Mucosa of descending colon (tissue), 3 donors: ENCODE results near the gene NUDT22. TPM values are rescaled to one million over a fixed set of nuclear protein-coding genes. Genes with fewer than 3 reads are reported as not detected.

Experiments used
- ATAC-seq: fragments of 200-7000 bp; cut with Tn5 transposase; one replicate; pipeline ENCODE4 v1.9.1; 2020; ENCODE audit warnings: mild to moderate bottlenecking, moderate library complexity
- DNase-seq, 3 donors: peaks; one replicate each; pipeline ENCODE4 v3.0.0-alpha.2; 2020
- H3K36me3 ChIP-seq: fragments of 200-600 bp; one replicate; pipeline ENCODE4 v1.8.0; 2021; ENCODE audit warnings: low read depth, mild to moderate bottlenecking
- H3K4me1 ChIP-seq: fragments of 200-600 bp; one replicate; pipeline ENCODE4 v1.8.0; 2021; ENCODE audit warnings: low read depth, mild to moderate bottlenecking
- H3K4me3 ChIP-seq: fragments of 200-600 bp; one replicate; pipeline ENCODE4 v1.8.0; 2021; ENCODE audit warnings: mild to moderate bottlenecking
- H3K9me3 ChIP-seq: fragments of 200-600 bp; one replicate; pipeline ENCODE4 v1.8.0; 2021; ENCODE audit warnings: mild to moderate bottlenecking
- CTCF ChIP-seq: fragments of 200-600 bp; IDR thresholded peaks from one replicate; pipeline ENCODE4 v1.8.0; 2022; ENCODE audit warnings: antibody characterized with exemption, mild to moderate bottlenecking
- intact Hi-C, 2 donors: fragments of 100-400 bp; cut with DNase I in 1 of 2; cut with micrococcal nuclease in 1 of 2; formaldehyde crosslinking; loops; one replicate each; pipeline versions ENCODE4 v1.11.0 to v1.11.1; 2022; cut with DNase I, micrococcal nuclease
- total RNA-seq, 3 donors: library from RNA; stranded (reverse); fragmentation: NEBNext Ultra II Directional in 2 of 3; extraction: Animal tissue kit (Norgen Biotek cat#: 25700) in 2 of 3; gene quantifications; one replicate each; pipeline versions ENCODE4 v1.2.1 to v1.2.4, GENCODE V29; 2021 to 2023
- donor health status: DM: no; HTN: no; CAD: no; lungs with moderate emphysema.
- donor health status: DM: no; HTN: no; CAD: no.
- donor health status: DM: no; HTN: yes; CAD: no.

NUDT22 gene
- total RNA-seq, 3 donors from 2014 or later: 81.6 to 137 (median 119) TPM

- peak in 2 of 3 donors; percentile 22 to 44 for DNase-seq
- Histone ChIP-seq H3K36me3 (no peaks in the 10 kb centered on the region), H3K4me1 (peaks cover 44% of the 10 kb centered on the region), H3K4me3 (no peak overlapping the region), H3K9me3 (no peaks in the 10 kb centered on the region)
- intact Hi-C loops: no loop called here
- TF ChIP-seq CTCF: no peak
- no peak for ATAC-seq
These were observed 3.7 kb downstream of the NUDT22 start for GRCh38 chr11:64229744-64230170.

GRCh38 chr11:64230171-64230984 lies 4.3 kb downstream of the NUDT22 start, which contains the start of gene DNAJC4:
Gene DNAJC4, plus strand, starts transcription at chr11:64230548. Its CDS starts 307 bp downstream, at chr11:64230855.
- H3K4me1 ChIP-seq: peaks cover 42% of the 10 kb centered on the region
- no peaks in the 10 kb centered on the region for H3K9me3 ChIP-seq
- peak within 1 kb of the TSS; percentile 74 for H3K4me3 ChIP-seq
- no peak for TF ChIP-seq CTCF
- peak; percentile 94 to 98 (median 96) for DNase-seq
- H3K36me3 ChIP-seq: no peaks in the 10 kb centered on the region
- intact Hi-C loops: no loop called here
- peak; percentile 67 for ATAC-seq

- Histone ChIP-seq H3K9me3 (no peaks in the 10 kb centered on the region), H3K4me3 (peak overlapping the region; percentile 74), H3K4me1 (peaks cover 45% of the 10 kb centered on the region), H3K36me3 (no peaks in the 10 kb centered on the region)
- intact Hi-C loops: no loop called here
- no peak for TF ChIP-seq CTCF
- ATAC-seq (no peak), DNase-seq (peak in 1 of 3 donors; percentile 38)
These were observed 4.9 kb downstream of the NUDT22 start for GRCh38 chr11:64230985-64231365.

- ATAC-seq (no peak), DNase-seq (peak in 1 of 3 donors; percentile 36)
- no peak for TF ChIP-seq CTCF
- H3K36me3 ChIP-seq: no peaks in the 10 kb centered on the region
- H3K4me3 ChIP-seq: no peak overlapping the region
- H3K4me1 ChIP-seq: peaks cover 44% of the 10 kb centered on the region
- intact Hi-C loops: no loop called here
- H3K9me3 ChIP-seq: no peaks in the 10 kb centered on the region
These were observed 5.5 kb downstream of the NUDT22 start for GRCh38 chr11:64231546-64231945.

- no peak for ATAC-seq
- peak in 1 of 3 donors; percentile 39 for DNase-seq
- Histone ChIP-seq H3K4me3 (no peak overlapping the region), H3K9me3 (no peaks in the 10 kb centered on the region), H3K36me3 (no peaks in the 10 kb centered on the region), H3K4me1 (peaks cover 39% of the 10 kb centered on the region)
- intact Hi-C loops: no loop called here
- TF ChIP-seq CTCF: no peak
These were observed 6.3 kb downstream of the NUDT22 start for GRCh38 chr11:64232182-64232966.
